Spinal cord (tissue), 10 donors: ENCODE results near the gene DIP2B. TPM values are rescaled to one million over a fixed set of nuclear protein-coding genes. Genes with fewer than 3 reads are reported as not detected.
"Not testable (repeated sequence)": the region's sequence is repeated elsewhere in the genome, so short reads cannot be mapped to it uniquely, and the experiment has no call there.

Experiments
- DNase-seq, 6 donors: peaks; one replicate each; pipeline versions ENCODE4 v3.0.0 to v3.0.0-alpha.2; 2013 to 2015; ENCODE audit warnings: low spot score in 6 of 6, low read depth in 4 of 6
- H3K27ac ChIP-seq: one replicate; pipeline ENCODE4 v1.5.1; 2013; ENCODE audit warnings: low read depth, low read length, control low read depth
- H3K27me3 ChIP-seq: one replicate; pipeline ENCODE4 v1.6.1; 2013; ENCODE audit warnings: low read length; ENCODE audit not compliant: control insufficient read depth, insufficient read depth
- H3K36me3 ChIP-seq: one replicate; pipeline ENCODE4 v1.6.1; 2013; ENCODE audit warnings: low read length; ENCODE audit not compliant: control insufficient read depth, insufficient read depth
- H3K4me1 ChIP-seq: one replicate; pipeline ENCODE4 v1.6.1; 2013; ENCODE audit warnings: low read length; ENCODE audit not compliant: control insufficient read depth, insufficient read depth
- H3K4me3 ChIP-seq: one replicate; pipeline ENCODE4 v1.5.1; 2013; ENCODE audit warnings: low read depth, low read length, control low read depth
- H3K9me3 ChIP-seq: one replicate; pipeline ENCODE4 v1.6.1; 2013; ENCODE audit warnings: low read length; ENCODE audit not compliant: control insufficient read depth, insufficient read depth
- WGBS: methylation state at CpG from one replicate; pipeline ENCODE4 v1.1.5; 2013; ENCODE audit warnings: missing lambda C conversion rate; ENCODE audit not compliant: insufficient coverage; 5-methylcytosine and 5-hydroxymethylcytosine counted together
- polyA plus RNA-seq, 2 donors: library from polyadenylated mRNA; unstranded; fragments of 120-200 nt; gene quantifications; one replicate each; pipeline ENCODE4 v1.2.1, GENCODE V29; 2013; ENCODE audit not compliant: insufficient read length in 2 of 2
- total RNA-seq, 2 donors: library from RNA; depleted of rRNA in 1 of 2; stranded (reverse); fragments of 120-200 nt in 1 of 2; fragments of >200 nt in 1 of 2; gene quantifications; one replicate each; pipeline versions ENCODE4 v1.2.3 to v1.2.4, GENCODE V29; 2013 to 2014
- donor health status: healthy.

The DIP2B gene
- total and polyA plus RNA-seq, 4 donors, result 41.8 to 90.8 (median 54.0) TPM

DNA sequence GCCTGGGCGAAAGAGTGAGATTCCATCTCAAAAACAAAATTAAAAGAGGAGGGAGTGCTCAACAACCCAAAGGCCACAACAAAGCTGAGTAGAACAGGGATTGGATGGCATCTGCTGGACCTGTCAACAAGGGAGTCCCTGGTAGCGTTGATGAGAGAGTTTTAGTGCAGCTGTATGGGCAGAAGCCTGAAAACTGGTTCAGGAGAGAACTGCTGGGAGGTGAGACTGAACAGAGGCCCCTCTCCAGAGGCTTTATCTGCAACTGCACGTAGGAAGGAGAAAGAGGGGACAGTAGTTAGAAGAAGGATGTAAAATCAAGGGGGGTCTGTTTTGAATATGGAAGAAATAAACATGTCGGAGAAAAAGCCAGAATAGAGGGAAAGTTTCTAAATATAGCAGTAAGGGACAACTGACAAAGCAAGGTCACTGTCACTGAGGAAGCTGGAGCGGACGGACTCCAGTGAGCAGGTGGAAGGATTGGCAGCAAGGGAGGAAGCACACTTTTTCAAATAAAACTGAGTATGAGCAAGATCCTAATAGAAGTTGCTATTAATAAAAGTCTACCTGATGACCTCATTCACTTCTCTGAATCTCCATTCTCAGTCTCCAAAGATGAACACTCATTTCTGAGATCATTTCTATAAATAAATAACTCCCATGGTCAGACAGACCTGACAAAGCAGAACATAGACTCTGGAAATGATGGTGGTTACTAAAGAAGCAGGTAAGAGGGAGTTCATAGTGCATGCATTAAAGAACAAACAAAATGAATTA is 247.3 kb downstream of the DIP2B start:
- DNase-seq, result no peak
- no peaks in the 10 kb centered on the region for H3K4me1 ChIP-seq
- H3K27me3 ChIP-seq, result no peaks in the 10 kb centered on the region
- 96% methylated on average over 3 of the region's 6 CpGs for WGBS
- H3K9me3 ChIP-seq, result no peaks in the 10 kb centered on the region
- H3K4me3 ChIP-seq, result no peak overlapping the region
- H3K27ac ChIP-seq, result no peak overlapping the region
- peaks cover 3% of the 10 kb centered on the region for H3K36me3 ChIP-seq

GRCh38 chr12:50753232-50753769 is 248.5 kb downstream of the DIP2B start:
- DNase-seq, result no peak
- H3K27ac ChIP-seq, result no peak overlapping the region
- no peaks in the 10 kb centered on the region for H3K27me3 ChIP-seq
- no peaks in the 10 kb centered on the region for H3K36me3 ChIP-seq
- 85% methylated on average over 4 of the region's 5 CpGs for WGBS
- H3K9me3 ChIP-seq, result no peaks in the 10 kb centered on the region
- H3K4me3 ChIP-seq, result no peak overlapping the region
- H3K4me1 ChIP-seq, result no peaks in the 10 kb centered on the region

DNA sequence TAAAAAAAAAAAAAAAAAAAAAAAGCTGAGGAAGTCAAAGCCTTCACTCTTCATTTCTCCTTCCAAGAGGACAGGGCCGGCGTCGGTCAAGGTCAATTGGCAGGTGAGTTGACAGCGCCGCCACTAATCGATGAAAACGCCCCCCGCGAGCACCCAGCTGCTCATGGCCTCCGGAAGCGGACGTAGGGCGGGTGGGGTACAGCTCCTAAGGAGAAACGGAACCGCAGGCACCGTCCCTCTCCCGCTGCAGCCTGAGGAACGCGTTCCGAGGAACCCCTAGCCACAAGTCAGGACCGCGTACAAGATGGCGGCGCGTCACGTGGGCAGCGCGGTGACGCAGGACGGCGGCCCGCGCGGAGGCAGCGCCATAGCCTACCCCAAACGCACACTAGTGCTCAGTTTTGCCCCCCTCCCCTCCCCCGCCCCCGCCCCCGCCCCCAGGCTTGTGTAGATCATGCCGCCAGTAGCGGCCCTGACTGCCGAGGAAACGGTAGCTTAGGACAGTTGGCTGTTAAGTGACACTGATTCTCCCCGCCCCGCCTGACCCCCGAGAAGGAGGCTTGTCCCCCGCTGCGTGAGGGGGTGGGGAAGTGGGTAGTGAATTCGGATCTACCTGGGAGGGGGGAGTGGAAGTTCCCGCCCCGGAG is 259.0 kb downstream of the DIP2B start, which contains the start of gene ATF1:
ATF1 (plus strand) TSS at position 463 of the 647 bp plus-strand sequence. CDS start 16,045 bp downstream, outside the sequence.
- peaks cover 2% of the 10 kb centered on the region for H3K36me3 ChIP-seq
- peaks cover 21% of the 10 kb centered on the region for H3K4me1 ChIP-seq
- no peaks in the 10 kb centered on the region for H3K27me3 ChIP-seq
- peak within 1 kb of the TSS; percentile 97 for H3K4me3 ChIP-seq
- peak within 1 kb of the TSS; percentile 98 for H3K27ac ChIP-seq
- no peaks in the 10 kb centered on the region for H3K9me3 ChIP-seq
- DNase-seq, result peak; percentile 72 to 98 (median 86)
- WGBS, result under 1% methylated on average over 41 of the region's 51 CpGs

- Histone ChIP-seq H3K36me3 (peaks cover 2% of the 10 kb centered on the region), H3K4me1 (peaks cover 21% of the 10 kb centered on the region), H3K27me3 (no peaks in the 10 kb centered on the region), H3K27ac (peak overlapping the region; percentile 98), H3K4me3 (peak overlapping the region; percentile 97), H3K9me3 (no peaks in the 10 kb centered on the region)
- under 1% methylated on average over 86 of the region's 91 CpGs for WGBS
- peak; percentile 28 to 93 (median 60) for DNase-seq
These were observed 259.7 kb downstream of the DIP2B start for GRCh38 chr12:50764286-50765094.

GRCh38 chr12:50765095-50765911 is 260.5 kb downstream of the DIP2B start:
- Histone ChIP-seq H3K9me3 (no peaks in the 10 kb centered on the region), H3K4me3 (peak overlapping the region; percentile 97), H3K27me3 (no peaks in the 10 kb centered on the region), H3K4me1 (peaks cover 21% of the 10 kb centered on the region), H3K27ac (peak overlapping the region; percentile 98), H3K36me3 (peaks cover 2% of the 10 kb centered on the region)
- DNase-seq, result peak; percentile 17 to 90 (median 50)
- 0% methylated on average over 5 of the region's 13 CpGs for WGBS

DNA sequence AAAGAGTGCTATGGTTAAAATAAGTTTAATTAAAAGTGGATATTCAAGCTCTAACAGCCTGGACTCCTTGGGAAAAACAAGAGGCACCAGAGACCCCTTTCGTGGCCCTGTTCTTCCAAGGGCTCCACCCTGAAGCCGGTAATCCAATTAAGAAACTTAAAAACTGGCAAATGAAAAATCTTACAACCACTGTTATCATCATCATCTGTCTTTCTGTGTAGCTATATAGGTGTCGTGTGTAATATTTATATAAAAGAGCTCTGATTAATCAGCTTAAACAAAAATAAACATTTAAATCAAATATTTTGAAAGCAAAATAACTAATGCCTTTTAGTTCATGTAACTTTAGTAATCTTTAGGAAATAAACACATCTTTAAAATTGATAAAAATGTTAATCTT is 263.6 kb downstream of the DIP2B start:
- no peak overlapping the region for H3K27ac ChIP-seq
- H3K4me1 ChIP-seq, result peaks cover 10% of the 10 kb centered on the region
- H3K9me3 ChIP-seq, result no peaks in the 10 kb centered on the region
- no peak for DNase-seq
- H3K36me3 ChIP-seq, result no peaks in the 10 kb centered on the region
- no CpG with 5 or more reads among the region's 3 CpGs for WGBS
- H3K4me3 ChIP-seq, result no peak overlapping the region
- H3K27me3 ChIP-seq, result no peaks in the 10 kb centered on the region

DNA sequence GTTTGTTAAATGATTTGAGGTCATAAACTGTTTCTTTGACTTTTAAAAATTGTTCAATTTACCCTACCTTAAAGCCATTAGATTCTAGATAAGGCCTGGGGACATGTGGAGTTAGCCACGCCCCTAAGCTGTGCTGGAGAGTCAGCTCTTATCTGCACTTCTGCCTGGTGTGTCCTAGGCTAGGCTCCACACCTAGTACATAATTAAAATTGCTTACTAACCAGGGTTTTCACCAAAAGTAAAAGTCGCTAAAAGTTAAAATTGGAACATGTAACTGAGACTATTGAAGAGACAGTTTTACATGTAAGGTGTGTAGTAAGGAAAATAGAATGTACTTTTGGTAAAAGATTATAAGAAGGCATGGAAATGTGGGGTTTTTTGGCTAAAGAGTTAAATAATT is 264.0 kb downstream of the DIP2B start:
- 100% methylated on average over 2 of the region's 2 CpGs for WGBS
- H3K4me3 ChIP-seq, H3K27ac ChIP-seq, H3K9me3 ChIP-seq, H3K27me3 ChIP-seq, DNase-seq, H3K36me3 ChIP-seq: not testable (repeated sequence)
- peaks cover 10% of the 10 kb centered on the region for H3K4me1 ChIP-seq

GRCh38 chr12:50771409-50771808 is 266.6 kb downstream of the DIP2B start:
- H3K27ac ChIP-seq, result no peak overlapping the region
- no peak overlapping the region for H3K4me3 ChIP-seq
- DNase-seq, result no peak
- no peaks in the 10 kb centered on the region for H3K27me3 ChIP-seq
- no peaks in the 10 kb centered on the region for H3K36me3 ChIP-seq
- WGBS, result 93% methylated on average over 2 of the region's 5 CpGs
- no peaks in the 10 kb centered on the region for H3K9me3 ChIP-seq
- H3K4me1 ChIP-seq, result peaks cover 3% of the 10 kb centered on the region

GRCh38 chr12:50772470-50772869 is 267.7 kb downstream of the DIP2B start:
- WGBS, result 100% methylated on average over 2 of the region's 5 CpGs
- DNase-seq, result no peak

More at GRCh38 chr12:50772470-50772869, 267.7 kb downstream of the DIP2B start:
- Histone ChIP-seq H3K9me3 (no peaks in the 10 kb centered on the region), H3K36me3 (no peaks in the 10 kb centered on the region), H3K27ac (no peak overlapping the region), H3K4me3 (no peak overlapping the region), H3K4me1 (no peaks in the 10 kb centered on the region), H3K27me3 (no peaks in the 10 kb centered on the region)
